Motor neuron (in vitro differentiated cells): ENCODE data around the gene BTG1. TPM values are rescaled to one million over a fixed set of nuclear protein-coding genes. Genes with fewer than 3 reads are reported as not detected.
"Not testable (repeated sequence)": the region's sequence is repeated elsewhere in the genome, so short reads cannot be mapped to it uniquely, and the experiment has no call there.

Experiments used
- ATAC-seq, 8 experiments: fragments of 200-7000 bp; cut with Tn5 transposase; replicated peaks in 6 of 8; 2 replicates each; pipeline ENCODE4 v1.8.0; 2021; ENCODE audit warnings: mild to moderate bottlenecking in 8 of 8, moderate library complexity in 8 of 8
- H3K27ac ChIP-seq, 2 donors: fragments of 250-450 bp; sonication (Bioruptor Pico); 2 replicates each; pipeline ENCODE4 v1.9.0; 2021; ENCODE audit warnings: antibody characterized with exemption in 2 of 2, mild to moderate bottlenecking in 2 of 2, moderate library complexity in 1 of 2
- H3K4me1 ChIP-seq, 2 donors: fragments of 250-450 bp; sonication (Bioruptor Pico); replicated peaks in 1 of 2; 2 replicates each; pipeline ENCODE4 v1.6.1; 2021; ENCODE audit warnings: antibody characterized with exemption in 2 of 2, mild to moderate bottlenecking in 2 of 2, moderate library complexity in 1 of 2
- H3K4me3 ChIP-seq, 5 donors: fragments of 250-450 bp; sonication (Bioruptor Pico); 2 replicates each; pipeline ENCODE4 v1.9.0; 2021; ENCODE audit warnings: antibody characterized with exemption in 5 of 5, mild to moderate bottlenecking in 5 of 5, moderate library complexity in 4 of 5
- WGBS, 10 experiments: fragments of 450-650 bp; shearing (Covaris generic); methylation state at CpG; one replicate each; pipeline ENCODE4 v1.0.0; 2022; 5-methylcytosine and 5-hydroxymethylcytosine counted together
- in situ Hi-C, 9 experiments: fragments of 400-800 bp; cut with MboI; loops; one replicate each; pipeline ENCODE4 v1.15.0; 2021; ENCODE audit warnings: low sequenced_read_pairs in 9 of 9, low pct_unique_long_range_greater_than_20kb in 2 of 9; ENCODE audit not compliant: unreplicated experiment in 9 of 9
- total RNA-seq, 8 experiments: library from RNA; unstranded; fragments of 300-600 nt; gene quantifications; 2 replicates each; pipeline versions ENCODE4 v1.2.3 to v1.2.4, GENCODE V29; 2022

The BTG1 gene
- total RNA-seq, 8 experiments from 2014 or later = 33.1 to 161 (median 68.2) TPM

DNA sequence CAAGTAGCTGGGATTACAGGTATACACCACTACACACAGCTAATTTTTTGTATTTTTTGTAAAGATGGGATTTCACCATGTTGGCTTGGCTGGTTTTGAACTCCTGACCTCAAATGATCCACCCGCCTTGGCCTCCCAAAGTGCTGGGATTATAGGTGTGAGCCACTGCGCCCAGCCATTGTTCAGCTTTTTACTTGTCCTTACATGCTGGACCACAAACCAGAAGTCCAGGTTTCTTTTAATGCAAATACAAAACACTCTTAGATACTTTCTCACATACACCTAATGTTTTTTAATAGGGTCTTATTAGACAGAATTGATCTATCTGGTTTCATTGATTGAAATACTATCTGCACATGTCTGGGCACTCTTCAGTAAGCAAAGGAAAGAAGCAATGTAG is 40.5 kb downstream of the BTG1 start:
- WGBS, 10 experiments = 90 to 100% (median 100%) methylated on average over 1 to 2 of the region's 2 CpGs; no CpG with 5 or more reads in 5 of the 10 experiments
- no peak overlapping the region for H3K4me3 ChIP-seq
- peaks cover 45 to 55% of the 10 kb centered on the region in 2 donors for H3K4me1 ChIP-seq
- in situ Hi-C loops = no loop called here
- ATAC-seq = no peak
- no peak overlapping the region for H3K27ac ChIP-seq

DNA sequence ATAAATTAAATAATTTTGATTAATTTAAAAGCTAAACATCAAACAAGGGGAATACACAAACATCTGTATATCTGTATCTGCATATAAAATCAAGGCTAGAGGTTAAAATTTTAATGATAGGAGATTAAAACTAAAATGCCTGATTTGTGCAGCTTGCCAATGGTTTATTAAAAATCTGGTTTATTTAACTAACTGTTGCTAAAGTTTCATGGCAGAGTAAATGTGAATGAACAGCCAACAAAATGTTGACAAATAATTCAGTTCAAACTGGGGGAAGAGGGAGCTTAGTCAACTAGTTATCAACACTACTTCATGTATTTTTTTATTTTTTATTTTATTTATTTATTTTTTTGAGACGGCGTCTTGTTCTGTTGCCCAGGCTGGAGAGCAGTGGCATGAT is 43.0 kb downstream of the BTG1 start:
- peaks cover 27 to 30% of the 10 kb centered on the region in 2 donors for H3K4me1 ChIP-seq
- in situ Hi-C loops = no loop called here

DNA sequence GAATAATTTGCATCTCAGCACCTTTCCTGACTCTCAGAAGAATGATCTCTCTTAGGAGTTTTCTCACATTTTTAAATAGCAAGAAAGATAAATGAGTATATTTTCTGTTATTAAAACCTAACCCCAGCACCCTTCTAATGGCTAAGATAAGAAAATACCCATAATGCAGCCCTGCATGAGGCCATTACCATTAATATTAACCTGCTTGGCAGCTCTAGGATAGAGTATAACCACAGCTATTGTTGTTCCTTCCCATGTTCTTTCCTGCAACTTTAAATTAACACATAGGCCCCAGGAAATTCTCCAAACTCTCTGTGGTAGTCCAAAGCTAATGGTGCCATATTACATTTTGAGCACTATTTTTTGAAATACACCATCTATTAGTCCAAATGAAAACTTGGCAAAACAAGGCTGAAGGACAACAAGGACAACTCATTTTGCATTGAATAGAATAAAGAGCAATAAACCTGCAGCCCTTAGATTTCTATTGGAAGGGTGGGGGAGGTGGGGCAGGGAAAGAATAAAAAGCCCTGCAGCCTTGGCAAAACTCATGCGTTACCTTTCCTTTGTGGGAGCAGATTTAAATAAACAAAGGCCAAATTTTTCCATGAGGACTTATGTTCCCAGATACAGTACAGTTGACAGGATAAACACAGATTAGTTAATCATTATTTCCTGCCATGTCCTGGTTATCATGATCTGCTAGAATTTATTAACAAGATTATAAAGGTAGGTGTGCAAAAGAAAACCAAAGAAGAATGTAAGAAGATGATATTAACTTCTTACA is 46.9 kb downstream of the BTG1 start:
- WGBS, 10 experiments = 17 to 100% (median 44%) methylated on average over 1 of the region's 1 CpG; no CpG with 5 or more reads in 5 of the 10 experiments
- Histone ChIP-seq H3K4me1 (peaks cover 0 to 4% of the 10 kb centered on the region in 2 donors), H3K27ac (no peak overlapping the region), H3K4me3 (no peak overlapping the region)
- no peak for ATAC-seq
- in situ Hi-C loops = loop anchor here in 1 of 9 experiments (25.0 kb wide), 1 partner anchor 286 kb away; no protein-coding TSS in a partner anchor

More for the DNA sequence above, 43.0 kb downstream of the BTG1 start:
- WGBS, 10 experiments = 77 to 100% (median 100%) methylated on average over 1 to 2 of the region's 2 CpGs; no CpG with 5 or more reads in 2 of the 10 experiments
- no peak for ATAC-seq
- no peak overlapping the region for H3K4me3 ChIP-seq
- no peak overlapping the region for H3K27ac ChIP-seq

DNA sequence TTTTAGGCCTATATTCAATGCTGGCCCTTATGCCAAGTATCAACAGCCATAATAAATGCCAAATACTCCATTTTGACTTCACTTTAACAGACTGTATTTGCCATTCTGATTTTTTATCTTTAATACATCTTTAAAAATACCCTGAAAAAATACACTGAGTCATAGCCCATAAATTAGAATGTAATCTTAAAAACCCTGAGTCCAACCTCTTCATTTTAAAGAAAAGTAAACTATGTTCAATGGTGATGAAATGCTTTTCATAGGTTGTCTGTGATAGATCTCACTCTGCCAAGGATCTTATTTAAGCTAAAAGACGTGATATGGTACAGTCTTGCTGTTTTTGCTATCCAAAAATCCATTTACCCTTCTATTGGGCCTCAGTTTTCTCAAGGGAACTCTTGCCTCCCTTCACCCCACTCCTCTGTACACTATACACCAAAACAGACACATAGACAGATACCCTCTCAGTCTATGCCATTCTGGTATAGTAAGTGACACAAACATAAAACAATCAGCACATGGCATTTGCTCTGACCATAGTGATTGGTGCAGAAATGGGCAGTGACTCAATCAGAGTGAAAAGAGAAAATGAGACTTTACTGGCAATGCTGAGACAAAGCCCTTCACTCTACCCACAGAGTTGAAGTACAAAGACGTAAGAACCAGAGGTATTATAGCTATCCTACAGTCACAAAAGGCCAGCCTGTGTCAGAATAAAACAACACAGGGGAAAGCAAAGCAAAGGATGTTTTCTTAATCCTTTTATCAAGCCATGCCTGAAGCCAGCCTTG is 49.1 kb downstream of the BTG1 start:
- ATAC-seq = peak in 3 of 8 experiments; percentile 10 to 41 (median 41)
- H3K4me1 ChIP-seq = no peaks in the 10 kb centered on the region
- WGBS, 10 experiments = 81 to 100% (median 90%) methylated on average over 1 to 2 of the region's 2 CpGs; no CpG with 5 or more reads in 2 of the 10 experiments
- no peak overlapping the region for H3K27ac ChIP-seq
- in situ Hi-C loops = loop anchor here in 1 of 9 experiments (25.0 kb wide), 1 partner anchor 284 kb away; no protein-coding TSS in a partner anchor
- H3K4me3 ChIP-seq = no peak overlapping the region

DNA sequence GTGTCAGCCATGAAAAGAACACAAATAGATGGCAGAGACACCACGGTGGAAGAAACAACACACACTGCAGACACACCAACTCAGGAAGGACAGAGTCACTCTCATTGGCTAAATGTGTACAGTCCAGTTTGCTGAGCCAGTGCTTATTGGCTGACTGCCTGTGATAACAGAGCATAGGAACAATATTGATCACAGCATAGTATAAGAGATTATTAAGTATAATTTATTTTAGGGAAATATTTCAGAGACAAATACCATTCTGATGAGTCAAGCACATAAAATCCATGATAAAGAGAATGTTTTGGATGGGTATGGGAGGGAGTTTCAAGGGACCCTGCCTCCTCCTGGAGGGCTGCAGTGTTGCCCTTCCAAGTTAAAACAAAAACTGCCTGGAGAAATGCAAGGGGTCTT is 50.9 kb downstream of the BTG1 start:
- Histone ChIP-seq H3K4me1 (peaks cover 0 to 2% of the 10 kb centered on the region in 2 donors), H3K4me3 (no peak overlapping the region), H3K27ac (no peak overlapping the region)
- in situ Hi-C loops = loop anchor here in 1 of 9 experiments (25.0 kb wide), 1 partner anchor 282 kb away; no protein-coding TSS in a partner anchor
- WGBS, 10 experiments = 13 to 100% (median 43%) methylated on average over 1 of the region's 1 CpG; no CpG with 5 or more reads in 3 of the 10 experiments
- ATAC-seq = no peak

DNA sequence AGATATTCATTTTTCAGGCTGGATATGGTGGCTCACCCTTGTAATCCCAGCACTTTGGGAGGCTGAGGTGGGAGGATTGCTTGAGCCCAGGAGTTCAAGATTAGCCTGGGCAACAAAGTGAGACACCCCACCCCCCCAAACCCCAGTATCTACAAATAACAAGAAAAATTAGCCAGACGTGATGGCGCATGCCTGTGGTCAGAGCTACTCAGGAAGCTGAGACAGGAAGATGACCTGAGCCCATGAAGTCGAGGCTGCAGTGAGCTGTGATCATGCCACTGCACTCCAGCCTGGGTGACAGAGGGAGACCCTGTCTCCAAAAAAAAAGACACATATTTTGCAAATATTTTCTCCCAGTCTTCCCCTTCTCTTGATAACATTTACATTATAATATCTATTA is 51.3 kb downstream of the BTG1 start:
- WGBS, 10 experiments = 38 to 100% (median 75%) methylated on average over 1 to 3 of the region's 3 CpGs; no CpG with 5 or more reads in 5 of the 10 experiments
- H3K4me1 ChIP-seq, H3K27ac ChIP-seq, H3K4me3 ChIP-seq, ATAC-seq: not testable (repeated sequence)
- in situ Hi-C loops = loop anchor here in 1 of 9 experiments (25.0 kb wide), 1 partner anchor 282 kb away; no protein-coding TSS in a partner anchor
